ENCODE data around the gene PGAP2. TPM values are rescaled to one million over a fixed set of nuclear protein-coding genes. Genes with fewer than 3 reads are reported as not detected.

Gene PGAP2
- total RNA-seq, 5 donors from 2014 or later (not counting 1 experiment from before 2014, with no cell fraction given): 22.5 to 28.2 (median 24.6) TPM

DNA sequence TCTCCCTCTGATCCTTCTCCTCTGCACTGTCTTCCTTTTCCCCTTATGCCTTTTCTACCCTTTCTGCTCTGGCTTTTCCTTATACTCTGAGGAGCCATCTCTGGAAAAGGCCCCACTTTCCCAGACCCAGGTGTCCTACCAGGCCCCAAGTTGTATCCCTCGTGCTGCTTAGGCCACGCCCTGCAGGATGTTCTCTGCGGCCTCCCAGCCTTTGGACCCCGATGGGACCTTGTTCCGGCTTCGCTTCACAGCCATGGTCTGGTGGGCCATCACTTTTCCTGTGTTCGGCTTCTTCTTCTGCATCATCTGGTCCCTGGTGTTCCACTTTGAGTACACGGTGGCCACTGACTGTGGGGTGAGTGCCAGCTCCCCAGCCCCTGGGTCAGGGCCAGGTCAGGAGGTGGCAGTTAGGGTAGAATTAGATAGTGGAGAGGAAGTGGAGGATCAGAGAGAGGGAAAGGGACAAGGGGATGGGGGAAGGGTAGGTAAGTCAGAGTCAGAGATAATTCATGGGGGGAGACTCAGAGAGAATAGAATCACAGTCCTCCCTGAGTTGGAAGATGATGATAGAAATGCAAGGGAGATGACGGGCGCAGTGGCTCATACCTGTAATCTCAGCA, 8.9 kb downstream of the PGAP2 start:
- Histone ChIP-seq H3K9me3 (no peaks in the 10 kb centered on the region), H3K27ac (ENCODE audit: low read length) (no peak overlapping the region), H3K4me3 (ENCODE audit: control insufficient read depth in 1 of 2, extremely low read depth in 1 of 2, low read length in 1 of 2) (no peak overlapping the region), H3K4me1 (ENCODE audit: control insufficient read depth in 1 of 2, extremely low read depth in 1 of 2, insufficient read depth in 2 of 2, low read length in 2 of 2) (no peaks in the 10 kb centered on the region), H3K36me3 (ENCODE audit: control insufficient read depth in 2 of 2, extremely low read depth in 1 of 2, insufficient read depth in 1 of 2, low read length in 1 of 2) (peaks cover 3 to 6% of the 10 kb centered on the region in 2 donors), H3K27me3 (replicated peaks in 1 of 2; ENCODE audit: control insufficient read depth in 2 of 2, extremely low read depth in 1 of 2, insufficient read depth in 2 of 2, low read length in 1 of 2) (no peaks in the 10 kb centered on the region)
- no peak overlapping the region for H3K4me3 Mint-ChIP-seq
- no peaks in the 10 kb centered on the region for H3K27me3 Mint-ChIP-seq
- WGBS (ENCODE audit: insufficient coverage): 92% methylated on average over 10 of the region's 10 CpGs
- ATAC-seq (replicated peaks in 1 of 4) (no peak), DNase-seq (no peak)
- H3K27ac Mint-ChIP-seq: no peak overlapping the region
- CTCF ChIA-PET: interaction anchor here in 1 of 2 donors (0.8 kb wide), 1 partner anchor 32 kb away, joined by 6 read pairs; no protein-coding TSS in a partner anchor
- no peaks in the 10 kb centered on the region for H3K4me1 Mint-ChIP-seq
- H3K9me3 Mint-ChIP-seq: no peaks in the 10 kb centered on the region
- POLR2A ChIA-PET: interaction anchor here in 1 of 2 donors (0.7 kb wide), 1 partner anchor 66 kb away, joined by 5 read pairs; no protein-coding TSS in a partner anchor
- H3K36me3 Mint-ChIP-seq: peaks cover 4% of the 10 kb centered on the region

DNA sequence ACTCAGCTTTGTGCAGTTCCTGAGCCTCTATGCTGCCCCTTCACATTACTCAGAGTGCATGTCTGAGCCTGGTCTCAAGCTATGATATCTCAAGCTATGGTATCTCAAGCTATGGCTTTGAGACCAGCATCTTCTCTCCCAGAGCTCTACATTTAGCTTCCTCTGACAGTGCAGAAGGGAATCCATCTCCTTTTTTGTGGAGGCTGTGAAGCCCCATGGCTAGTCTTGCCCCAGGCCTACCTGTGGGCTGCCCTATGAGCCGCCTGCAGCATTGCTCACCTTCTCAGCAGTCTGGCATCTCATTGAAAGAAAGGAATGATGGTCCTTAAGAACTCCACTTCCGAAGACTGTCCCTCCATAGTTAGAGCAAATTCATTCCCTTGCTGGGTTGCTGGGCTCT, 12.6 kb downstream of the PGAP2 start:
- Mint-ChIP-seq H3K4me1 (peaks cover 22 to 25% (median 22%) of the 10 kb centered on the region in 3 donors), H3K9me3 (no peaks in the 10 kb centered on the region), H3K27ac (no peak overlapping the region), H3K27me3 (no peaks in the 10 kb centered on the region), H3K4me3 (no peak overlapping the region), H3K36me3 (peaks cover 4% of the 10 kb centered on the region)
- CTCF ChIA-PET: interaction anchor here (0.5 to 1.3 kb wide), 2 partner anchors 18 to 28 kb away, joined by 3 read pairs; no protein-coding TSS in a partner anchor
- ATAC-seq (replicated peaks in 1 of 4): no peak
- POLR2A ChIA-PET: interaction anchor here in 1 of 2 donors (0.5 to 1.5 kb wide), 2 partner anchors 15 to 21 kb away, joined by 3 to 6 read pairs; no protein-coding TSS in a partner anchor
- DNase-seq: no peak
- Histone ChIP-seq H3K36me3 (ENCODE audit: control insufficient read depth in 2 of 2, extremely low read depth in 1 of 2, insufficient read depth in 1 of 2, low read length in 1 of 2) (peaks cover 6 to 13% of the 10 kb centered on the region in 2 donors), H3K27ac (ENCODE audit: low read length) (no peak overlapping the region), H3K4me1 (ENCODE audit: control insufficient read depth in 1 of 2, extremely low read depth in 1 of 2, insufficient read depth in 2 of 2, low read length in 2 of 2) (peaks cover 2 to 18% of the 10 kb centered on the region in 2 experiments), H3K4me3 (ENCODE audit: control insufficient read depth in 1 of 2, extremely low read depth in 1 of 2, low read length in 1 of 2) (no peak overlapping the region), H3K9me3 (no peaks in the 10 kb centered on the region), H3K27me3 (replicated peaks in 1 of 2; ENCODE audit: control insufficient read depth in 2 of 2, extremely low read depth in 1 of 2, insufficient read depth in 2 of 2, low read length in 1 of 2) (no peaks in the 10 kb centered on the region)
- WGBS (ENCODE audit: insufficient coverage): 100% methylated on average over 2 of the region's 2 CpGs

GRCh38 chr11:3822312-3822711, 14.0 kb downstream of the PGAP2 start:
- peaks cover 11% of the 10 kb centered on the region for H3K36me3 Mint-ChIP-seq
- 97% methylated on average over 5 of the region's 7 CpGs for WGBS (ENCODE audit: insufficient coverage)
- ChIA-PET CTCF (interaction anchor here in 1 of 2 donors (0.7 kb wide), 1 partner anchor 197 kb away, joined by 3 read pairs; no protein-coding TSS in a partner anchor), POLR2A (interaction anchor here in 1 of 2 donors (0.7 kb wide), 1 partner anchor 19 kb away, joined by 3 read pairs; the partner anchor contains the start of gene RHOG)
- H3K4me3 Mint-ChIP-seq: no peak overlapping the region
- no peak overlapping the region for H3K27ac Mint-ChIP-seq
- Histone ChIP-seq H3K4me3 (ENCODE audit: control insufficient read depth in 1 of 2, extremely low read depth in 1 of 2, low read length in 1 of 2) (no peak overlapping the region), H3K27me3 (replicated peaks in 1 of 2; ENCODE audit: control insufficient read depth in 2 of 2, extremely low read depth in 1 of 2, insufficient read depth in 2 of 2, low read length in 1 of 2) (no peaks in the 10 kb centered on the region), H3K9me3 (no peaks in the 10 kb centered on the region), H3K4me1 (ENCODE audit: control insufficient read depth in 1 of 2, extremely low read depth in 1 of 2, insufficient read depth in 2 of 2, low read length in 2 of 2) (peaks cover 2 to 18% of the 10 kb centered on the region in 2 experiments), H3K27ac (ENCODE audit: low read length) (no peak overlapping the region), H3K36me3 (ENCODE audit: control insufficient read depth in 2 of 2, extremely low read depth in 1 of 2, insufficient read depth in 1 of 2, low read length in 1 of 2) (peaks cover 7 to 21% of the 10 kb centered on the region in 2 donors)
- DNase-seq (no peak), ATAC-seq (replicated peaks in 1 of 4) (no peak)
- no peaks in the 10 kb centered on the region for H3K9me3 Mint-ChIP-seq
- H3K4me1 Mint-ChIP-seq: peaks cover 32 to 35% (median 33%) of the 10 kb centered on the region in 3 donors
- H3K27me3 Mint-ChIP-seq: no peaks in the 10 kb centered on the region

DNA sequence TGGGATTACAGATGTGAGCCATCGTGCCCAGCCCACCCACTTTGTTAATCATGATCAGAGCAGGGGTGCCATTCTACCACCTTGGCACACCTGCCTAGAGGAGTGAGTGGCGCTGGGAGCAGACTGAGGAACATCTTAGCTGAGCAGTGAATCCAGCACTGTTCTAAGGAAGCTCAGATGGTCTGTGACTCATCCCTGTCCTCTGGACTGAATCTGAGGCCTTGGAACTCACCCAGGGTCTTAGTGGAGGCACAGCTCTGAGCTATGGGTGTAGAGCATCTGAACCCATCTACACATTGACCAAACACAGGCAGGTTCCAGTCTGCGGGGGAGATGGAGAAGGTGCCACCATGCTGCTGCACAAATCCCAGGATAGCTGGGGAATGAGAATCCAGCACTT, 14.9 kb downstream of the PGAP2 start:
- peaks cover 2 to 18% of the 10 kb centered on the region in 2 experiments for H3K4me1 ChIP-seq (ENCODE audit: control insufficient read depth in 1 of 2, extremely low read depth in 1 of 2, insufficient read depth in 2 of 2, low read length in 2 of 2)
- ChIA-PET CTCF (interaction anchor here (0.8 to 1.5 kb wide), 4 partner anchors 8 to 250 kb away, joined by 3 to 6 read pairs (median 4); no protein-coding TSS in a partner anchor), POLR2A (interaction anchor here (0.5 to 1.2 kb wide), 3 partner anchors 16 to 274 kb away, joined by 3 to 8 read pairs (median 3); partner anchors contain the start of gene RHOG (in 1 of the 2))
- peaks cover 16 to 30% of the 10 kb centered on the region in 2 donors for H3K36me3 ChIP-seq (ENCODE audit: control insufficient read depth in 2 of 2, extremely low read depth in 1 of 2, insufficient read depth in 1 of 2, low read length in 1 of 2)
- WGBS (ENCODE audit: insufficient coverage): 88% methylated on average over 1 of the region's 3 CpGs
- H3K27ac ChIP-seq (ENCODE audit: low read length): no peak overlapping the region
- Mint-ChIP-seq H3K4me1 (peaks cover 37 to 43% (median 41%) of the 10 kb centered on the region in 3 donors), H3K9me3 (no peaks in the 10 kb centered on the region), H3K36me3 (peaks cover 16% of the 10 kb centered on the region), H3K27ac (peak overlapping the region; percentile 39 to 43), H3K27me3 (no peaks in the 10 kb centered on the region), H3K4me3 (no peak overlapping the region)
- ATAC-seq (replicated peaks in 1 of 4) (no peak), DNase-seq (no peak)
- H3K9me3 ChIP-seq: no peaks in the 10 kb centered on the region
- H3K27me3 ChIP-seq (replicated peaks in 1 of 2; ENCODE audit: control insufficient read depth in 2 of 2, extremely low read depth in 1 of 2, insufficient read depth in 2 of 2, low read length in 1 of 2): no peaks in the 10 kb centered on the region
- no peak overlapping the region for H3K4me3 ChIP-seq (ENCODE audit: control insufficient read depth in 1 of 2, extremely low read depth in 1 of 2, low read length in 1 of 2)

GRCh38 chr11:3823762-3824506, 15.6 kb downstream of the PGAP2 start:
- Mint-ChIP-seq H3K36me3 (peaks cover 16% of the 10 kb centered on the region), H3K4me3 (no peak overlapping the region), H3K27me3 (no peaks in the 10 kb centered on the region), H3K4me1 (peaks cover 38 to 46% (median 41%) of the 10 kb centered on the region in 3 donors), H3K27ac (peak overlapping the region; percentile 83 to 88), H3K9me3 (no peaks in the 10 kb centered on the region)
- ChIA-PET POLR2A (interaction anchor here (0.5 to 1.2 kb wide), 2 partner anchors 15 to 273 kb away, joined by 3 to 8 read pairs; no protein-coding TSS in a partner anchor), CTCF (interaction anchor here (0.8 to 1.5 kb wide), 4 partner anchors 8 to 249 kb away, joined by 3 to 6 read pairs (median 4); no protein-coding TSS in a partner anchor)
- Histone ChIP-seq H3K4me3 (ENCODE audit: control insufficient read depth in 1 of 2, extremely low read depth in 1 of 2, low read length in 1 of 2) (no peak overlapping the region), H3K27me3 (replicated peaks in 1 of 2; ENCODE audit: control insufficient read depth in 2 of 2, extremely low read depth in 1 of 2, insufficient read depth in 2 of 2, low read length in 1 of 2) (no peaks in the 10 kb centered on the region), H3K36me3 (ENCODE audit: control insufficient read depth in 2 of 2, extremely low read depth in 1 of 2, insufficient read depth in 1 of 2, low read length in 1 of 2) (peaks cover 16 to 33% of the 10 kb centered on the region in 2 donors), H3K4me1 (ENCODE audit: control insufficient read depth in 1 of 2, extremely low read depth in 1 of 2, insufficient read depth in 2 of 2, low read length in 2 of 2) (peaks cover 2 to 18% of the 10 kb centered on the region in 2 experiments), H3K27ac (ENCODE audit: low read length) (peak overlapping the region; percentile 32), H3K9me3 (no peaks in the 10 kb centered on the region)
- 97% methylated on average over 22 of the region's 30 CpGs for WGBS (ENCODE audit: insufficient coverage)
- DNase-seq (no peak), ATAC-seq (replicated peaks in 1 of 4) (no peak)
